Activated CD8-positive, alpha-beta memory T cell treated with anti-CD3 and anti-CD28 coated beads, Interleukin-2, amount 50 U/mL, for 1 hour (primary cell): ENCODE data around the gene FOXP1.

Experiments
- DNase-seq: peaks from one replicate; pipeline ENCODE4 v3.0.0-alpha.2; 2020; ENCODE audit errors: extremely low read depth

Gene FOXP1

DNA sequence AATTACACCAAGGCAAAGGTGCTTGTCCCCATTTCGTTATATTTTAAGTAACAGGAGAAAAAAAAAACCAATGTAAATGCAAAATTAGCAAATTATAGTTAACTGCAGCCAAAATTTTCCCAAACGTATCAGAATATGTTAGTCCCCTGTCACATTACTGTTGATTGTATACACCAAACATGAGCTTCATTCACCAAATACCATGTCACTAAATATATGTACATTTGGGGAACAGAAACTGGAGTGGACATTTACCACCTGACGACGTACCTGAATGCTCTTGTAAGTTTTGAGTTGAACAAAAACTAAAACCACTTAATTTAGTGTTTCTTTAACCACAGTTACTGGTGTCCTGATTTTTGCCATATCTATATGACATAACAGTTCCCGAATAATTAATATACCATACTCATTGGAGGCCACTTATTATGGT lies 3.3 kb upstream of the FOXP1 start:
- DNase-seq, result no peak

DNA sequence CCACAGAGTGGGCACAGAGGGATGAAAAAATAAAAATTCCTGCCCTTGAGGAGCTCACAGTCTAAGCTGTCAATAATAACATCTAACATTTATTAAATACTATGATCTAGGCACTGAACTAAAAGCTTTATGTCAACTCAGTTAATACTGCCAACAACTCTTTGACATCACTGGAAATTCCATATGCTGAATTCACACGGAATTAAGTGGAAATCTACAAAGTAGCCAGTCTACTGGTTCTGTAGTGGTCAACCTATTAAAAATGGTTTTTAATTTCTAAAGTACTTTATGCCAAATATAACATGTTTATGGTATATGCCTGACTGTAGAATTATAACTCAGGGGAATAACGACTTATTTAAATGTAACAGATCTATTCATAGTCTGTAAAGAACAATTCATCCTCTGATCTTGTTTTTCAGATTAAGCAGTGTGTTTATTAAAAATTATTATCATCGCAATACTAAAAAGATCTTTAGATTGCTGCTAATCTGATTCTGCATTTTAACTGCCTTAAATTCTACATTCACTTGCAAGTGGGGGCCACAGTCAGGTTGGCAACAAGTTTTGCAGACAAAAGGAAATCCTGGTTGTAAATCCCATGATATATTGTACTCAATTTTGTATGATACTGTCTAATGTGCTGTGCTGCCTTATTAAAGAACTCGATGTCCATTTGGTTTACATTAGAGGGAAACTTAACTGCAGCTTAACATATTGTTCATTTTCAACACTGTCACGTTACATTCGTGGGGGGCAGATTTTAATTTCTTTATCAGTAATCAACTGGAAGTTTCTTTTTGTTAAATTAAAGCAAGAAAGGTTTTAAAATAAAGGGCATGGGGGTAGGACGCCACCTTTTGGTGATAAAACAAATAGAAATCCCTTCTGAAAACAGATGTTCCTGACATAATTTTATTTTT lies 2.6 kb upstream of the FOXP1 start:
- no peak for DNase-seq

DNA sequence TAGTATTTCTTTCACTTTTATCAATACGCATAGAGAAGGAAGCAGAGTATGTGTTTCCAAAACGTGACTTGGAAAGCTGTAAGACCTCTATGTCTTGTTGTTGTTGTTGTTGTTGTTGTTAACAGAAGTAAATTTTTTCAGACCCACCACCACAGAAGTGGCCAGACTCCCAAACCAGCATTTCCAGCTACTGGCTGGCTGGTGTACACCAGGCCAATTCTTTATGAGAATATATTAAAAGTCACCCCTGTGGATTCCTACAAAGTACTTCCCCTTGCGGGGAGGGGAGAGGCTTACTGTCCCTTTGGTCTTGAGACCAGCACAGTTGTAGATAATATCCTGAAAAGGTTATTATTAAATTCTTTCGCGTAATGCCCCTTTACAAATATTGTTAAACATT lies 1.6 kb upstream of the FOXP1 start:
- DNase-seq, result no peak

DNA sequence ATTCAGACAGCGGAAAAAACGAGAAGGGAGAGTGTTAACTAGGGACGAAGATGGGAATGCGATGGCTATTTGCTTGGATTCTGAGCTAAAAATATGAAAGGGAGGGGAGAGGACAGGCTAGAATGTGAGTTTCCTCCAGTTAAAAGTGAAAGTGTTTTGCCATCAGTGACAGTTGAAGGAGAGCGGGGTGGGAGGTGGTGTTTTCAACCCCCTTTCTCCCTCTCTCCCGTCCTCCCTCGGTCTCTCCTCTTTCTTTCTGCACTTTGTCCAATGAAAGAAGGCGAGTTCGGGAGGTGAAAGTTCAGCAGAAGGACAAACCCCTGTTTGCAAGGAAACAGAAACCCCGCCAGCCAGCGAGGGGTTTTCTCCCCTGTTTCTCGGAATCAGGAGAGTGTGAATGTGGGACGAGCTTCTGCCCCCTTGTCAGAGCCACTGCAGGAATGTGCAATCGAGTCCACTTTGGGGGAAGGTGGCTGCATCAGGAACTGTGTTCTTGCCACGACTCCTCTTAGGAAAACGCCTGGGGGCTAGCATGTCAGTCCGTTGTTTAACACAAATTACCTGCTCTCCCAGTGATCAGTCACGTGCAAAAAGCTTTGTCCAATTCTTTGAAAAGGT lies 975 bp upstream of the FOXP1 start:
- no peak for DNase-seq

DNA sequence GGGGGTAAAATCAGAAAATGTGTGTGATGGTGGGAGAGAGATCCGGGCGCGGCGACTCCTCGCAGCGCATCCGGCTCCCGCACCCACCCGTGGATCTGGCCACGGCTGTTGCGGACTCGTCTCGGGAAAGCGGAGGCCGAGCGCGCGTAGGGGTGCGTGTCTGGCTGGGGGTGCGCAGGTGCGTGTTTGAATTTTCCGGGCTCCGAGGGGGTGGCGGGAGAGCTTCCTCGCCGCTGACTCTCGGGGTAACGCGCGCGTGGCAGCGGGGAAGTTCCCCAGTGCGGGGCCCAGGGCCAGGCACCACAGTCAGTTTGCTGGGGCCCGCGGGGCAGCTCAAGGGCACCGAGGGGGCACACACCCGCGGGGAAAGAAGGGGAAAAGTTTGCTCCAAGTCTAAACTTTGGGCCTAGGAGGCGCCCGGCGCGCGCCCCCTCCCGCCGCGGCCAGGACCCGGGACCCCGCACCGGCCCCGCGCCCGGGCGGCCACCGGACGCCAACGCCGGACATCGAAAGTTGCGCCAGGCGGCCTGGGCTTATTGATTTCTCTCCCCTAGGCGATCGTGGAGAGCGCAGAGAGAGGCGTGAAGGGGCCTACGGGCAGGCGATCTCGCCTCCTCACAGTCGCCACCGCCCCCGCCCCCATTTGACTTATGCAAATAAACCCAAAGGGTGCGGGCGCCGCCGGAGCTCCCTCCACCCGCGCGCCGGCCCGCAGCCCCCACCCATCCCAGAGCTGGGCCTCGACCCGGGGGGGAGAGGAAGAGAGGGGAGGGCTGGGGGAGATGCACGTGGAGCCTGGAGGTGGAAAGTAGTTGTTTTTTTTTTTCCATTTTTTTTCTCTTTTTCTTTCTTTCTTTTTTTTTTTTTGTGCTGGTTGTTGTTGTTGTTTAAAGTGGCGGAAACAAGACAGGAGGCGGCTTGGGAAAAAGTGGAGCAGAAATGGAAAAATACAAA lies 639 bp downstream of the FOXP1 start:
- DNase-seq, result no peak

DNA sequence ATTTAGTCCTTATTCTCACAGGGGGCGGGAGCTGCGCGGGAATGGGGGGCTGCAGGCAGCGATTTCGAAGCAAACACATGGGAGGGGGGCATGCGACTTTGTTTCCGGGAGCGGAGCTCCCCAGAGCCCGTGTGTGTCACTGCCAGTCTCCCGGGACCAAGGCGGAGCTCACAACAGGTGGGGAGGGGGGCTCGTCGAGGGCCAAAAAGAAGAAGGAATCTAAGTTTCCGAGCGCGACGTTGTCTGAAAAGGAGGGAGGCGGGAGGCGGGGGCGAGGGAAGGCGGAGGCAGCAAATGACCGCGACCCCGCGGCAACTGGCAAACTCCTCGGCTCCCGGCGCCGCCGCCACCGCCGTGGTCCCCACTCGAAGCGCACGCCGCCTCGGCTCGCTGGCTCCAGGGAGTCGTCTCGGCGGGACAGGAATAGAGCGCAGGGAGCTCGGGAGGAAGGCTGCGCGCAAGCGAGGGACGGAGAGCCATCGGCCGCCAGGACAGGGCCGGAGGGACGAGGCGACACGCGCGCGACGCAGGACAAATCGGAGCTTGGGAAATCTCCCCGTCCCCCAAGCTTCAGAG lies 1.4 kb downstream of the FOXP1 start:
- no peak for DNase-seq

DNA sequence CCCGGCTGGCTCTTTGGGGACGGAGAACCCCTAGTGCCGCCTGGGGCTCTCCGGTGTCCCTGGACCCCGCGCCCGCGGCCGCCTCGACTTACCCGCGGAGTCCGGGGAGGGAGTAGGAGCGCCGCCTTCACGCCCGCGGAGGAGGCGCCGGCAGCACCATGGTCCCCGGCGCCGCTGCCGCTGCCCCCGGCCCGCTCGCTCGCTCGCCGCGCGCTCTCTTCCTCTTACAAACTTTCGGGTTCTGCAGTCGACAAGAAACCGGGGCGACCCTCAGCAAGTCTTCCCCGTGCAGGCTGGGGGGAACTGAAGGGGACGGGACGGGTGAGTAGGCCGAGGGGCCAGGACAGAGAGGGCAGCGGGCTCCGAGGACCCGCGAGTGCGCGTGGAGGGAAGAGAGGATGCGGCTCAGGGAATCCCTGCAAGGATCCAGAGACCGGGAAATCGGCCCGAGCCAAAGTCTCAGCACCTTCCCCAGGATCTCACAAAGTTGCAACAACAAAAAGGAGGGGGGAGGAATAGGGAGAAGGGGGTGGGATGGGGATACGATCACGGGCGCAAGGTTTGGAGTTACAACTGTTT lies 2.0 kb downstream of the FOXP1 start:
- no peak for DNase-seq

DNA sequence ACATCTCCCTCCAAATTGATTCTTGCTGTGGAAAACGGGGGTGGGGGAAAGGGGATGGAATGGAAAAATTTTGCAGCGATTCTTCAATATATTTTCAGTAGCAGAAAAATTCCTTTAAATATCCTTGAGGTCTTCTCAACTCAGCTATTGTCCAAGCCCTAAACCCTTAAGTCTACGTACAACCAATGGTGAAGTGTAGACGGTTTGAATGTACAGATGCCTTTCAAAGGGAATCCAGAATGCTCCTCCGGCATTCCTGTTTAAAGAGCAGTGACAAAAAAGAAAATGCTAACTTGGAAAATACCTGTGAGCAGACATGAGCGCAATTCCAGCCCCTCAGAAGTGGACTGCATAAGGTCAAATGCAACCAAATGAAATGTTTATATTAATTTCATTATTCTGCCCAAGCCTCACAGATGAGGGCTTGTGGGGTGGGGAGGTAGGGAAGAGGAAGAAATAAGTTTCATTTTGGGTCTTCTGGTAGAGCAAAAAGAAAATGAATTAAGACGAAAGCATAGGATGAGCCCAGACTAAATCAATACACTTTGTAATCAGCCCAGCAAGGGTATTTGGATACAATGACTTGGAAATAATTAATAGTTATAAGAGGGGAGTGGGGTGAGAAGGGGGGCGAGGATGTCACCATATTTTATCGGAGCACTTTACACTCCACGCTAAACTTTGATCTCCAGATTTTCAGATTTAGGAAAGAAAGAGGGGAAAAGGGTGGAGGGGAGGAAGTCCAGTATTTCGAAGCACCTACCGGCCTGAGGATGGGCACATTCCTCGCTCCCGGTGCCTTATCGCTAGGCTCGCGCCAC lies 2.7 kb downstream of the FOXP1 start:
- DNase-seq, result no peak

DNA sequence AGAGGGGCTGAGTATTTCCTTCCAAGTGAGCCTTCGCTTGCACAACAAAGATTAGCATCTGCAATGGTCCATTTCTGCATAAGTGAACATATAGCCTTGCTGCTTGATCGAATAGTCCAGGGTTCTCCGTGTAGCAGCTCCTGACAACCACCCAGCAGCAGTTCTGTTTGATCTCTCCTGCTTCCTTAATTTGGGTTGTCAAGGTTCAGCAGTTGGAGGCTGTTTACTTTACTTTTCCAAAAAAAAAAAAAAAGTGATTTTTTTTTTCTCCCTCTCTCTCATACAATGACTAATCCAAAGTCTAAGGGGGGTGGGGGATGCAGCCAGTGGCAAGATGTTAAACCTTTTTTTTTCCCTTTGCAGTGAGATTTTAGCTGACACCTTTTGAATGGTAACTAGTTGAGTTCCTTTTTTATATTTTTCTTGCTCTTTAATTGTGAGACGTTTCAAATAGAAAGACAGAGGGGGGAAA lies 3.6 kb downstream of the FOXP1 start:
- no peak for DNase-seq

DNA sequence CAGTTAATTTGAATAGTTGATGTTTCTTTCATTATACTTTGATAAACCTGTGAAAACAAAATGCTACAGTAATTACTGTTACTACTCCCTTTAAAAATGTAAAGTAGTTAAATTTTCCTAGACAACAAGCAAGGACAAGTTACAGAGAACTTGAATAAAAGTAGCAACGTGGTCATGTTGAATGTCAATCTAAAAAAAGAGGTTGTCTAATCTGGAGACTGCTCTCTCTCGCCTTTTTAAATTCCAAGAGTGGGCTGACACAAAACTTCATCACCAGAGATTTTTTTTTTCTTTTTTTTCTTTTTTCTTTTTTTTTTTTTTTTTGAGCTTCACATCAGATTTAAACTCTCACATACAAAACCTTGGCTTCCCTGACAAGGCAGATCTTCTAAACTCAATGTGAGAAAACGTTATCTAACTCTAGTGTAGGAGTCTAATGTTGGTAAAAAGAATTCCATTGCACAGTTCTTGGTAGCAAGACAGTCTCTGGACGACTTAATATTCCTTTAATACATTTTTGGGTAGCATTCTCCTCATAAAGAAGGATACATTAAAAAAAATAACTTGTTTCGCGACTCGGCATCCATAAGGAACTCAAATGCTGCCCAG lies 4.1 kb downstream of the FOXP1 start:
- DNase-seq, result no peak

DNA sequence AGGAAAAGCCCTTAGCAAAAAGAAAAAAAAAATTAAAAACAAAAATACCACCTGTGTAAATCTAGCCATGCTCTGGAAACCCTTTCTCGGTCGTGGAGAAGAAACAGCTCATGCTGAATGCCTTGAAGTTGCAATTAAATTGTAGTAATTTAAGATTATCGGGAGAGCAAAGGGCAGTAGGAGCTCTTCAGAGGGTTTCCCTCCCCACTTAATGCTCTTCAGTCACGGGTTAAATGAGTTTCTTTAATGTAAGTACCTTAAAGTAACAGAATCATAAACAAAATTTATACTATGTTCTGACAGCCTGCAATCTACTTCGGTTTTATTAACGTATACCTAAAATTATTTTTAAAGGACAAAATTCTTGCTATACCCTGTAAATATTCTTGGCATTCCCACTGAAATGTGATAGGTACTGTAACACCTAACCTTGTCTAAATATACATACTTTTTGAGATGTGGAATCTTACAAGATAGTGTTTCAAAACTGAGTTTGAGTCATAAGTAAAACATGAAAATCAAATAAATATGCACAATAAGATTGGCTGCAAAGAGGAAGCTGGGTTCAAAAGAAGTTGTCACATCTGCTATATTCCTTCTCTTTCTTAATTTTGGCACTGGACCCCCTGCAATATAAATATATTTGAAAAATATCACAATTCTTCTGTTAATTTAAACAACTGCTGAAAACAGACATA lies 5.3 kb downstream of the FOXP1 start:
- no peak for DNase-seq

DNA sequence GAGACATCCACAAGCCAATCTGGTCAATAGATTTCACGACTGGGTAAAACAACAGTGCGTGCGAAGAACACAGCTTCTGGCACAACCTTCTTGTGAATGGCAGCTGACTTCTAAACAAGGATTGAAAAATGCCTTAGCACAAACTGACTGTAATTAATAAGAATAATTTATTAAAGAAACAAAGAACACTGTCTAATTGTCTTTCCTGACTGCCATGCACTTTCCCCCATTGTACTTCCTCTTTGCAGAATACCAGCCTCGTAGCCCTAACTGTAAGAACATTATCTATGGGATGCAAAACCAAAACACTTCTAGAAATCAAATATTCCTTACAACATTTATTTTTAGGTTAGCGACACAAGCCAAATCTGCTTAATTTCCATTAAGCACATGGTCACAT lies 6.5 kb downstream of the FOXP1 start:
- no peak for DNase-seq

DNA sequence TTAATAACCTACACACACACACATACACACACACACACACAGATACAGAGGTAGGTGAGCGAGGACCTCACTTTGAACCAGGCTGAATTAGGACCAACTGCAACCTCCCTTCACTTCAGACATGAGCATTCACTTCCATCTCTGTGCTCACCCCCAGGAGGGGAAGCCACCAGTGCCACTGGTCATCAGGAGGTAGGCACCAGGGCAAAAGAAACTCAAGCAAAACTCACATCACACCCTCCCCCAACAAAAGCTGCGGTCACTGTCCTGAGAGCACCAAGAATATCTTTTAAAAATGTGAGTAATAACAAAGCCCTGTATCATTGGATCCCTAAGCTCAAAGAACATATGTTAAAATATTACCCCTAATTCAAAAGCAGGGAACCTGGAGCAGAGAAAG lies 8.1 kb downstream of the FOXP1 start:
- DNase-seq, result no peak

DNA sequence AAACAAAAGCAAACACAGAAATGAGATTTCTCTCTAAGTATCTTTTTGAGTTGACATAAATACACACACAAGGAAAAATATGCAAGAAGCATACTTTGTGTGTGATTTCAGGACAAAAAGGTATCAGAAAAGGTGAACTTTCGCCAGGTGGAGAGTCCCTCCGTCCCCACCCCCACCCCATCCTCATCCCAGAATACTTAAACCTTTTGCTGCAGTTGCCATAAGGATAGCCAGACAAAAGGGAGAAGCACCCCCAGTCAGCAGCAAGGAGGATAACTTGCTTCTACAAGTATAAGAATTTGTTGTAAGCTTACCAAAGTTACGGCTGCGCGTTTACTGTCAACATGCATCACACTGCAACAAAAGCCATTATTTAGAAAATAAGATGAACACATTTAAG lies 10.3 kb downstream of the FOXP1 start:
- no peak for DNase-seq

DNA sequence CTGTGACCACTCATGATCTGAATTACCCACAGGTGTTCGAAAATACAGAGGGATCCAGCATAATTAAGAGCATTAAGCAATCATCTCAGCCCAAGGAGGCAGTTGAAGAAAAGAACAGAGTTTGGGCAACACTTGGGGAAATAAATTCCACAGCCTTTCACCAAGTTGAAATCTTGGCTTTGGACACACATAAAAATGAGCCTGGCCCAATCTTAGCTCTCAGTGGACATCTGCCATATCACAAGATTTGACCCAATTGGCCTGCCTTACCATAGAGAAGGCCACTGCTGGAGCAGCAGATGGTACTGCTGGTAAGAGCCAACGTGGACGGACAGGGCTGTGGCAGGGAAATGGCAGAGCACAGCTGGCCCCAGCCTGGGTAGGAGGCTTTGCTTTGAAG lies 13.0 kb downstream of the FOXP1 start:
- no peak for DNase-seq

DNA sequence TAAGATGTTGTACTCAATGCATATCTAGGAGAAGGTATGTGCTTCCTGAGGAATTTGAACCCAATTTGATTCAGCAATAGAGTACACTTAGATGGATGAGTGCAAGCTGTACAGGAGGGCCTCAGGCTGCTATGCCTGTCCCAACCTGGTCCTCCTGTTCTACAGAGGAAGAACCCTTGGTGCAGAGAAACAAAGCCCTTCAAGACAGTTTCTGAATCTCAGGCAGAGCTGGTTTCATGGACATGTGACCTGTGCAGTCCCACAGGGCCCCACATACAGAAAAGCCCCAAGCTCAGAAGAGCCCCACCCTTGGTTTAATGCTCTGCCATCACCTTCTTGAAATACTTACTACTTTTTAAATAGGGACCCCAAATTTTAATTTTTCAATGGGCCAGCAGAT lies 15.3 kb downstream of the FOXP1 start:
- no peak for DNase-seq

DNA sequence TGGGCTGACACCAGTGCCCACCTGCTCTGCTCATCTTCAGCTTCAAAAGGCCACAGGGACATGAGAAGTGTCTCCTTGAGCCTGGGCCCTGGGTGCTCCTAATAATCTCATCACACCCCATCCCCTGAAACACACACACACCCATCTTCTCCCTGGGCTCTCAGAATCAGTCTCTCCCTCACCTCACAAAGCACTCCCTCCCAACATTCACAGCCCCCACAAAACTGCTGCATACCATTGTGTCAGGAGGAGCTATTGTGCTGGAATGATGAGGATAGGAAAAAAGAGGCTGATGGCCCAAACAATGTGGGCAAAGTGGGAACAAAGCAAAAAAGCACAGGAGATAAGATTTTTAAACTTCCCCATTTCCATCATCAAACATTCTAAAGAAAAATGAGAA lies 16.8 kb downstream of the FOXP1 start:
- no peak for DNase-seq

DNA sequence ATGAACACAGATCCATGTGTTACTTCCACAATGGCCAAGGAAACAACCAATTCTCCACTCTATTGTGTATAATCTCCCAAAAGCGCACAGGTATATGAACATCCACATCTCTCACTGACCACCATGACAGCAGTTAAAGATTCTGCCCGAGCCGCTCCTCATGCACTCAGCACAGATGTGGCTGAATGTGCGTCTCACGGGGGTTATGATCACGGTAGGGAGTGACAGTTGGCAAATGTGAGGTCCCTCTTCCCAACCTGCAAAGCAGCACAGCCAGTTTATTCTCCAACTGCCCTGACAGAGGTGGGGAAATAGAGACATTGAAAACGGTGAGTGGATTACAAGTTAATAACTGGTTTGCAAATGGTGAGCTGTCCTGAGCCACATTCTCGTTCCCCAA lies 17.6 kb downstream of the FOXP1 start:
- no peak for DNase-seq

DNA sequence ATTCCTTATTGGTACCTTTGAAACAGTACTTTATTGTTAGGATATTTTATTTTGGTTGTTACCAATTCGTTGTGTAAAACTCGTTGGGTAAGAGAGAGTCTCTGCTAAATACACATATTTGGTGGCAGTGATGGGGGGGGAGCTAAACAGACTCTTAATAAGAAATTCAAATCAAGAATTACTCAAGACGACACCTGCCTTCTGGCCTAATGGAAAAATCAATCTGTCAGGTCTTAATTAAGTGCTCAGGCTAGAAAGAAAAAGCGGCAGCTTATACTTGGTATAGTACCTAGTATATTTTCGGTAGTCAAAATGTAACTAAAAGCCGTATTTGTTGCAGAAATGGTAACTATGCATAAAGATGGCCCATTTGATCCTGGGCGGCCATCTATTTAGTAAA lies 18.2 kb downstream of the FOXP1 start:
- DNase-seq, result no peak

DNA sequence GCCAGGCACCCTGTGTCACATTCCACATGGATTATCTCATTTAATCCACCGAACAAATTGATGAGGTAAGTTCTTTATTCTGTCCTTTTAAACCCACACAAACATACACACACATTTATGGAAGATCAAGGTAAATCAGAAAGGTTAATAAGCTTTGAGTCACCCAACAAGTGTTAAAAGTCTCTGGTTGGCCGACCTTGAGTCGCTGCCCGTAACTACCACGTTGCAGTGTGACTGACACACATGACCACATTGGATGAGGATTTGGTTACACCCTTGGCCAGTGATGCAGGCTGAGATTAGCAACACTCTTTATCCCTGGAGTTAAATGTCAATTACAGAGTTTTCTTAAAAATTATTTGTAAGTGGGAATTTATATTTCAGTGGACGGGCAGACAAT lies 19.2 kb downstream of the FOXP1 start:
- DNase-seq, result no peak
